Activated T-cell treated with anti-CD3 and anti-CD28 coated beads, Interleukin-2, amount 50 U/mL, for 72 hours (primary cell): Measurements from ENCODE around the gene NPEPPS. TPM values are rescaled to one million over a fixed set of nuclear protein-coding genes. Genes with fewer than 3 reads are reported as not detected.
"Not testable (repeated sequence)": the region's sequence is repeated elsewhere in the genome, so short reads cannot be mapped to it uniquely, and the experiment has no call there.

ENCODE experiments used
- ATAC-seq, 2 donors: fragments of 150-1000 bp; cut with Tn5 transposase; replicated peaks in 1 of 2; 2 replicates each; pipeline ENCODE4 v1.10.0; 2021; ENCODE audit warnings: moderate library complexity in 2 of 2, mild to moderate bottlenecking in 1 of 2
- DNase-seq, 2 donors: peaks; one replicate each; pipeline ENCODE4 v3.0.0; 2021 to 2022; ENCODE audit warnings: mixed read lengths in 1 of 2
- H3K27ac Mint-ChIP-seq: one replicate; pipeline ENCODE4 v1.8.0; 2022; ENCODE audit warnings: mild to moderate bottlenecking, moderate library complexity, mixed read lengths
- H3K27me3 Mint-ChIP-seq: one replicate; pipeline ENCODE4 v1.8.0; 2022; ENCODE audit warnings: low read depth, mixed read lengths
- H3K36me3 Mint-ChIP-seq, 2 donors: one replicate each; pipeline ENCODE4 v1.8.0; 2022; ENCODE audit warnings: mixed read lengths in 2 of 2, mild to moderate bottlenecking in 1 of 2; ENCODE audit not compliant: insufficient read depth in 2 of 2
- H3K4me1 Mint-ChIP-seq: one replicate; pipeline ENCODE4 v1.8.0; 2022; ENCODE audit warnings: low read depth, mixed read lengths
- H3K4me3 Mint-ChIP-seq, 2 donors: one replicate each; pipeline ENCODE4 v1.8.0; 2022; ENCODE audit warnings: mild to moderate bottlenecking in 2 of 2, mixed read lengths in 2 of 2, moderate library complexity in 2 of 2
- H3K9me3 Mint-ChIP-seq, 2 donors: one replicate each; pipeline ENCODE4 v1.8.0; 2022; ENCODE audit warnings: mixed read lengths in 2 of 2
- total RNA-seq, 2 donors: library from RNA; stranded (reverse); gene quantifications; one replicate each; pipeline ENCODE4 v1.2.3, GENCODE V29; 2022

NPEPPS gene
- total RNA-seq: 100 to 1,000 TPM; 157 to 163 TPM

DNA sequence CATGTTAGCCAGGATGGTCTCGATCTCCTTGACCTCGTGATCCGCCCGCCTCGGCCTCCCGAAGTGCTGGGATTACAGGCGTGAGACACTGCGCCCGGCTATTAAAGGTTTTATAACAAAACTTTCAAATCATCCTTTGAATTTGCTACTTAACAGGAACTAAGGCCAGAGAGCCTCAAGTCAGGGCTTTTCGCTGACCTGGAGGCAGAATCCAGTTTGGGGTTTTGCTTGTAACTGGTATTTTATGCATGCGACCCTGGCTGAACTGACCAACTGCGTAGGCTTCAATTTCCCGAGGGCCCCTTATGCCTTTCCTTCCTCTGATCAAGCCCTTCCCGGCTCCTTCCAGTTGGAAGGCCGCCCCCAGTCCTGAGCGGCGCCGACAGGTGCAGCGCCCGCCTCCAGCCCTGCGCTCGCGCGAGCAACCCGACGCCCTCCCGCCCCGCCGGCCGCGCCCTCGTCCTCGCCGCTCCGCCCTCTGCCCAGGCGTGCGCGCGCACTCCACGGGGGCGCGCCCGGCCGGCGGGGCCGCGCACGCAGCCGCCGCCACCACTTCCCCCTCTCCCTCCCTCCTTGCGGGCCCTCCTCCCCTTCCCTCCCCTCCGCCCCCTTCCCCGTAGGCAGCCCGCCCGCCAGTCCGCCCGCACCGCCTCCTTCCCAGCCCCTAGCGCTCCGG is at the start of gene NPEPPS:
TSS of gene NPEPPS (plus strand) at position 552 of the 676 bp plus-strand sequence. CDS start 193 bp downstream, outside the sequence.
- DNase-seq (peak; percentile 84 to 89), ATAC-seq (peak; percentile 87 to 88)
- Mint-ChIP-seq H3K27ac (peak within 1 kb of the TSS; percentile 89), H3K4me3 (peak within 1 kb of the TSS; percentile 92)
- H3K36me3 Mint-ChIP-seq, H3K9me3 Mint-ChIP-seq, H3K27me3 Mint-ChIP-seq, H3K4me1 Mint-ChIP-seq: not testable (repeated sequence)

GRCh38 chr17:47491841-47492212 is 39.1 kb upstream of the NPEPPS start:
- peak overlapping the region; percentile 97 for H3K4me3 Mint-ChIP-seq
- H3K4me1 Mint-ChIP-seq: peaks cover 14% of the 10 kb centered on the region
- not testable (repeated sequence) for H3K27me3 Mint-ChIP-seq, H3K9me3 Mint-ChIP-seq, H3K36me3 Mint-ChIP-seq
- H3K27ac Mint-ChIP-seq: peak overlapping the region; percentile 98
- peak in 1 of 2 donors; percentile 9 for DNase-seq
- ATAC-seq: peak in 1 of 2 donors; percentile 1

DNA sequence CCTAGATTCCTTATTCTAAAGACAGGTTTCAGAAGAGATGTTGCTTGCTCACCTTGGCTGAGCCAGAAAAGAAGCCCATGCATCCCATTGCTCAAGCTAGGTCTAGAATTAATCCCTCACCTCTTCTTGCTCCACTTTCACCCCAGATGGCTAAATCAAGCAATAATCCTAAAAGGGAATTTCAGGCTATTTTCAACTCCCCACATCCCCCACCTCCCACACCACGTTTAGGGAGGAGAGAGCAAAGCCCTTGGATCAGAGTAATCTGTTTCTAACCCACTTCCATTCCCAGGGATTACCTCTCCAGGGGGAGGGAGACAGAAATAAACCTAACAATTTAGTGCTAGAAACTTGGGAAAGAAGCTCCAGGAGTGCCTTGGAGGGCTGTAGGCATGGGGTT is 31.8 kb upstream of the NPEPPS start:
- ATAC-seq, H3K27me3 Mint-ChIP-seq, H3K4me3 Mint-ChIP-seq: not testable (repeated sequence)

GRCh38 chr17:47499494-47499893 is 31.4 kb upstream of the NPEPPS start:
- peaks cover 16% of the 10 kb centered on the region for H3K4me1 Mint-ChIP-seq
- not testable (repeated sequence) for H3K27ac Mint-ChIP-seq, H3K4me3 Mint-ChIP-seq, H3K27me3 Mint-ChIP-seq, DNase-seq, H3K36me3 Mint-ChIP-seq, H3K9me3 Mint-ChIP-seq, ATAC-seq

More for the DNA sequence above, 31.8 kb upstream of the NPEPPS start:
- not testable (repeated sequence) for H3K9me3 Mint-ChIP-seq, H3K27ac Mint-ChIP-seq, DNase-seq, H3K36me3 Mint-ChIP-seq
- H3K4me1 Mint-ChIP-seq: peaks cover 16% of the 10 kb centered on the region

GRCh38 chr17:47500620-47501019 is 30.3 kb upstream of the NPEPPS start:
- not testable (repeated sequence) for ATAC-seq, DNase-seq

DNA sequence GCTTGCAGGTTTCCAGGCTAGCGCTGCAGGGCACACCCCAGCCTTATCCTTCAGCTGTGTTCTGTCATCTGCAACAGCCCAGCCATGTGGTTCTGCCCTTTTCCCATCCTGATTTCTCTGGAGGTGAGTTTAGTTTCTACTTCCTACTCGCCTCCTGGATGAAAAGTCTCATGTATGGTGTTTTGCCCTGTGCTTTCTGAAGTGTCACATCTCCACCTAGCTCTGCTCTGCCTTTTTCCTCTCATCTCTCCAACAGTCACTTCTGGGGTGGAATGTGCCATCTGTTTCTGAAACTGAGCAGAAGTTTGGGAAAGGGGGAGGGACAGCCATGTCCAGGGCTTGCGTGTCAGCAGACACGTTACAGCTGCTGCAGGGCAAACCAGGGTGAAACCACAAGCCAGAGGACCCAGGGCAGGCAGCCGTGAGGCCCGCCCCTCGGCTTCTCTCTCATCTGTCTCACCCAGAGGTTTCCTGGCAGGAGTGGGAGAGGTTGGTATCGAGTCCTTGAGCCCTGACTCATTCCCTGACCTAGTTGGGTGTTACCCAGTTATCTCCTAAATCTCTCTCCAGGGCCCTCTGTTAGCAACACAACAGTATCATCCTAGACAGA is 28.7 kb upstream of the NPEPPS start:
- peak in 1 of 2 donors; percentile 31 for DNase-seq
- peak; percentile 98 for ATAC-seq
- H3K27me3 Mint-ChIP-seq, H3K9me3 Mint-ChIP-seq, H3K36me3 Mint-ChIP-seq, H3K27ac Mint-ChIP-seq: not testable (repeated sequence)
- H3K4me1 Mint-ChIP-seq: peaks cover 16% of the 10 kb centered on the region
- peak overlapping the region; percentile 39 to 63 for H3K4me3 Mint-ChIP-seq

More at GRCh38 chr17:47500620-47501019, 30.3 kb upstream of the NPEPPS start:
- H3K9me3 Mint-ChIP-seq, H3K27ac Mint-ChIP-seq, H3K36me3 Mint-ChIP-seq, H3K4me3 Mint-ChIP-seq, H3K27me3 Mint-ChIP-seq: not testable (repeated sequence)
- H3K4me1 Mint-ChIP-seq: peaks cover 16% of the 10 kb centered on the region

DNA sequence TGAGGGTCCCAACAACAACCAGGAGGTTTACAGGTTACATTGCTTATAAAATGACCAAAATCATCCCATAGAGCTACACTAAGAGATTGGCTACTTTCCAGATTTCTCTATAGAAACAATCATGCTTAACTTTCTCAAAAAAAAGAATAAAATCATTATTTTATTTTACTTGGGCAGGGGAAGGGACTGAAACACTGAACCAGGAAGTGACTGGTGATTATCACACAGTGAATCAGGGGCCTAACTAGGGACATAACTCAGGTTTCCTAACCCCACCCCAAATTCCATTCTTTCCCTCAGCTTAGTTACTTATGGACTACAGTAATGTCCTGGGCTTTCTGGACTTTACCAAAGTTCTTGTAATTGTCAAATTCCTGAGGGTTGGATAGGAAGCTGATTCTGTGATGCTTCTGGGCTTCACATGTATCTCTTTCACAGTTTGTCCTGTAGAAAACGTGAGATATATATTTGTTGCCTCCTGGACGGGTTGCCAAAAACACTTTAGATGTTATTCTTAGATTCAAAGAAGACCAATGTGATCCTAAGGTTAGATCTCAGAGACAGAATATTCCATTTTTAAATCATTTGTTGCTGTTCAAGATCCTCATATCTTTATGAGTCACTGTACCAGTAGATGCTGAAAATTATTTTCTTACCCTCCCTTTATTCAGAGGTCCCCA is 28.0 kb upstream of the NPEPPS start:
- peak; percentile 30 to 41 for ATAC-seq
- not testable (repeated sequence) for H3K36me3 Mint-ChIP-seq, DNase-seq, H3K27me3 Mint-ChIP-seq, H3K9me3 Mint-ChIP-seq, H3K4me3 Mint-ChIP-seq
- peaks cover 16% of the 10 kb centered on the region for H3K4me1 Mint-ChIP-seq
- peak overlapping the region; percentile 34 for H3K27ac Mint-ChIP-seq

DNA sequence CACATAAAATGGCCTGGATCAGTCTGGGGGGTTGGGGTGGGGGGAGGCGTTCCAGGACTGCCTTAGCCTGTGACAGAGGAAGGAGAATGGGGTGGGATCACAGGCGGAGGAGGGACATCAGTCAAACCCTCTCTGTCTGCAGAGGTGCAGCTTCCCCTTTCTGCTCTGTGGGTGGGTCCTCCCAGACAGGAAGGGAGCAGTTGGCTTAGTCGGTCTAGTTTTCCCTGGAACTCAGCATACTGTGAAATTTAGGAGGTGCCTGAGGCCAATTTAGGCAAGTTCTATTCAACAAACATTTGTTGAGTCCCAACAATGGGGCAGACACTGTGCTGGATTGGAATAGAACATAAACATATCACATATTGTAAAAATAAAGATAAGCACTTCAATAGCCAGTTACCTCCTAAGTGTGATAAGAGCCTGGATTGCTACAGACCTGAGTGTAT is 19.2 kb upstream of the NPEPPS start:
- not testable (repeated sequence) for H3K9me3 Mint-ChIP-seq, H3K4me3 Mint-ChIP-seq, H3K27me3 Mint-ChIP-seq, H3K36me3 Mint-ChIP-seq, ATAC-seq, H3K27ac Mint-ChIP-seq, H3K4me1 Mint-ChIP-seq, DNase-seq

DNA sequence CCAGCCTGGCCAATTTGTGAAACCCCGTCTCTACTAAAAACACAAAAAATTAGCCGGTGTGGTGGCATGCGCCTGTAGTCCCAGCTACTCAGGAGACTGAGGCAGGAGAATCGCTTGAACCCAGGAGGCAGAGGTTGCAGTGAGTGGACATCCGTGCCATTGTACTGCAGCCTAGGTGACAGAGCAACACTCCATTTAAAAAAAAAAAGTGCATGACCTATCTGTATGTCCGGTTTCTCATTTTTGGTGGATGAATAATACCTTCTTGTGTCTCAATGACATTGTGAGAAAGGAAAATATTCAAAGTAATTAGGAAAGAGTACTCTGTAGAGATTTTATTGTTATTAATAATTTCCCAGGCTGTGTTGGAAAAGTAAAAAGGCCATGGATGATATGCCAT is 17.6 kb upstream of the NPEPPS start:
- H3K9me3 Mint-ChIP-seq, H3K27ac Mint-ChIP-seq, H3K4me1 Mint-ChIP-seq, H3K36me3 Mint-ChIP-seq, H3K4me3 Mint-ChIP-seq, ATAC-seq, DNase-seq, H3K27me3 Mint-ChIP-seq: not testable (repeated sequence)

GRCh38 chr17:47518880-47519279 is 12.0 kb upstream of the NPEPPS start:
- not testable (repeated sequence) for DNase-seq, H3K36me3 Mint-ChIP-seq, H3K27ac Mint-ChIP-seq

DNA sequence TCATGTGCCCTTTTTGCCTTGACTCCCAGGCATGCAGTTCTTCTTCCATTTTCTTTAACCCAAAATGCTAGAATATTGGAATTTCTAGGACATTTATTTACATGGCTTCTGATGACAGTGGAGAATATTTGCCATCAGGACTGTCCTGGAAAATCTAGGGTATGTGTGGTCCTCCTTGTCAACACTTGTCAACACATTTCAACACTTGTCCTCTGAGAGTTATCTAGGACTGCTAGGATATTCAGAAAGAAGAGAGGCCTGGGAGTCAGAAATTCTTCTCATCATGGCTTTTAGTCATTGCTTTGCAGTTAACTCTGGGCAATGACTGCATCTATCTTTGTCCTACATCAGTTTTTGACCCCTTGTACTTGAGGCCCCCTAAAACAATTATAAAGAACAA is 11.5 kb upstream of the NPEPPS start:
- not testable (repeated sequence) for ATAC-seq, H3K27me3 Mint-ChIP-seq, H3K9me3 Mint-ChIP-seq, H3K36me3 Mint-ChIP-seq, H3K4me3 Mint-ChIP-seq, H3K4me1 Mint-ChIP-seq, H3K27ac Mint-ChIP-seq, DNase-seq

More at GRCh38 chr17:47518880-47519279, 12.0 kb upstream of the NPEPPS start:
- H3K9me3 Mint-ChIP-seq, H3K4me3 Mint-ChIP-seq, H3K4me1 Mint-ChIP-seq, H3K27me3 Mint-ChIP-seq: not testable (repeated sequence)
- ATAC-seq: peak; percentile 46 to 79

DNA sequence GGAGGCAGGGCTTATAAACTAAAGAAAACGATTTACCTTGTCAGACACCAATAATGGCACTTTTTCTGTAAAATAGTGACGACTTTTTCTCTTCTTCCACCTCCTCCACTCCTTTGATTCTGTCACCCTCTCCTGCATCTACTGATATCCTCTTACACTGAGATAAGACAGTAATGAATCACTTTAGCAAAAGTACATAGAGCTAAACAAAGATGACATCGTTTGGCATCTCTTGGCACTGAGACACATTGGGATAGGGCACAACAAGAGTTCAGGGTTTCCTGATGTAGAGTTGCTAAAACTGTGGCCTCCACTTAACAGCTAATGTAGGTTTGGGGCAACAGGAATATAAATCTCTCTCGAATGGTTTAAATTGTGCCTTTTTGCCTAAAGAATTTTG is 10.6 kb upstream of the NPEPPS start:
- not testable (repeated sequence) for H3K27me3 Mint-ChIP-seq, H3K4me1 Mint-ChIP-seq, DNase-seq, H3K27ac Mint-ChIP-seq, H3K4me3 Mint-ChIP-seq, H3K36me3 Mint-ChIP-seq, ATAC-seq, H3K9me3 Mint-ChIP-seq

GRCh38 chr17:47521434-47521833 is 9.5 kb upstream of the NPEPPS start:
- H3K27me3 Mint-ChIP-seq, H3K4me1 Mint-ChIP-seq, H3K27ac Mint-ChIP-seq, ATAC-seq, H3K9me3 Mint-ChIP-seq, H3K36me3 Mint-ChIP-seq, H3K4me3 Mint-ChIP-seq, DNase-seq: not testable (repeated sequence)
